GM18520 (cell line): ENCODE data around the gene KIAA1614.

ENCODE experiments used
- ATAC-seq: cut with Tn5 transposase; IDR thresholded peaks from one replicate; pipeline ENCODE4 v1.9.1; 2021; ENCODE audit not compliant: unreplicated experiment

Gene KIAA1614

GRCh38 chr1:180908074-180908765 lies 4.5 kb upstream of the KIAA1614 start:
- ATAC-seq: no peak

GRCh38 chr1:180909005-180909414 lies 3.7 kb upstream of the KIAA1614 start:
- ATAC-seq: peak; percentile 36

- ATAC-seq: peak; percentile 24
Measured at GRCh38 chr1:180909462-180909976, 3.2 kb upstream of the KIAA1614 start.

- no peak for ATAC-seq
Measured at GRCh38 chr1:180911640-180912191, 981 bp upstream of the KIAA1614 start.

- ATAC-seq: no peak
Measured at GRCh38 chr1:180912211-180912800, 391 bp upstream of the KIAA1614 start.

- ATAC-seq: no peak
Measured at GRCh38 chr1:180915426-180915965, 2.8 kb downstream of the KIAA1614 start.

GRCh38 chr1:180916012-180916770 lies 3.5 kb downstream of the KIAA1614 start:
- ATAC-seq: no peak

- no peak for ATAC-seq
Measured at GRCh38 chr1:180916771-180917170, 4.1 kb downstream of the KIAA1614 start.

GRCh38 chr1:180917306-180918065 lies 4.8 kb downstream of the KIAA1614 start:
- no peak for ATAC-seq

GRCh38 chr1:180918519-180918918 lies 5.8 kb downstream of the KIAA1614 start:
- no peak for ATAC-seq

- ATAC-seq: no peak
Measured at GRCh38 chr1:180919183-180919700, 6.5 kb downstream of the KIAA1614 start.

- ATAC-seq: no peak
Measured at GRCh38 chr1:180920193-180920592, 7.5 kb downstream of the KIAA1614 start.

GRCh38 chr1:180920702-180921101 lies 8.0 kb downstream of the KIAA1614 start:
- ATAC-seq: no peak

- ATAC-seq: no peak
Measured at GRCh38 chr1:180921386-180921785, 8.7 kb downstream of the KIAA1614 start.

GRCh38 chr1:180921891-180922630 lies 9.4 kb downstream of the KIAA1614 start:
- ATAC-seq: no peak

GRCh38 chr1:180922631-180923015 lies 9.9 kb downstream of the KIAA1614 start:
- ATAC-seq: no peak

- no peak for ATAC-seq
Measured at GRCh38 chr1:180923021-180923841, 10.5 kb downstream of the KIAA1614 start.

- ATAC-seq: no peak
Measured at GRCh38 chr1:180923887-180924286, 11.2 kb downstream of the KIAA1614 start.

GRCh38 chr1:180924939-180925338 lies 12.2 kb downstream of the KIAA1614 start:
- ATAC-seq: no peak
